Hindlimb muscle (tissue), 1 donor: ENCODE results near the gene CLEC4M. TPM values are rescaled to one million over a fixed set of nuclear protein-coding genes. Genes with fewer than 3 reads are reported as not detected.
A peak's percentile ranks its signal among the peaks of the same experiment; 100 is the strongest.
"Not testable (repeated sequence)": the region's sequence is repeated elsewhere in the genome, so short reads cannot be mapped to it uniquely, and the experiment has no call there.

ENCODE experiments used
- DNase-seq: peaks from one replicate; pipeline ENCODE4 v3.0.0-alpha.2; 2013
- polyA plus RNA-seq: library from polyadenylated mRNA; unstranded; fragments of 120-200 nt; gene quantifications from one replicate; pipeline ENCODE4 v1.2.1, GENCODE V29; 2013; ENCODE audit not compliant: insufficient read length

Gene CLEC4M
- polyA plus RNA-seq, 1 donor: not detected

GRCh38 chr19:7775761-7776160, 12.7 kb downstream of the CLEC4M start:
- no peak for DNase-seq

- DNase-seq: no peak
Observed at GRCh38 chr19:7778081-7778480, 15.0 kb downstream of the CLEC4M start.

- DNase-seq: no peak
Observed at GRCh38 chr19:7779631-7780486, 16.8 kb downstream of the CLEC4M start.

GRCh38 chr19:7781157-7781556, 18.1 kb downstream of the CLEC4M start:
- no peak for DNase-seq

GRCh38 chr19:7783991-7784423, 21.0 kb downstream of the CLEC4M start:
- DNase-seq: no peak

GRCh38 chr19:7784856-7785255, 21.8 kb downstream of the CLEC4M start:
- DNase-seq: no peak

GRCh38 chr19:7787141-7787540, 24.1 kb downstream of the CLEC4M start:
- no peak for DNase-seq

GRCh38 chr19:7787602-7788177, 24.6 kb downstream of the CLEC4M start:
- DNase-seq: no peak

- no peak for DNase-seq
Observed at GRCh38 chr19:7788178-7788932, 25.3 kb downstream of the CLEC4M start.

GRCh38 chr19:7788933-7789323, 25.9 kb downstream of the CLEC4M start:
- DNase-seq: no peak

- no peak for DNase-seq
Observed at GRCh38 chr19:7789447-7789846, 26.4 kb downstream of the CLEC4M start.

GRCh38 chr19:7790416-7790815, 27.4 kb downstream of the CLEC4M start:
- DNase-seq: no peak

- no peak for DNase-seq
Observed at GRCh38 chr19:7792281-7792680, 29.2 kb downstream of the CLEC4M start.

- DNase-seq: not testable (repeated sequence)
Observed at GRCh38 chr19:7792701-7793100, 29.7 kb downstream of the CLEC4M start.

GRCh38 chr19:7793493-7793892, 30.4 kb downstream of the CLEC4M start:
- DNase-seq: no peak

- no peak for DNase-seq
Observed at GRCh38 chr19:7795555-7796161, 32.6 kb downstream of the CLEC4M start.

- peak; percentile 70 for DNase-seq
Observed at GRCh38 chr19:7799640-7800355, 36.8 kb downstream of the CLEC4M start.

GRCh38 chr19:7801020-7801570, 38.1 kb downstream of the CLEC4M start:
- no peak for DNase-seq

- DNase-seq: no peak
Observed at GRCh38 chr19:7806234-7806633, 43.2 kb downstream of the CLEC4M start.

- DNase-seq: no peak
Observed at GRCh38 chr19:7806876-7807275, 43.8 kb downstream of the CLEC4M start.

- no peak for DNase-seq
Observed at GRCh38 chr19:7808108-7808507, 45.1 kb downstream of the CLEC4M start.

GRCh38 chr19:7811989-7812388, 48.9 kb downstream of the CLEC4M start:
- DNase-seq: no peak
